HFF-Myc (cell line): Measurements from ENCODE around the gene HOXC9.

ENCODE experiments used
- DNase-seq: peaks from one replicate; pipeline ENCODE4 v3.0.0-alpha.2; 2011; ENCODE audit warnings: low read depth; ENCODE audit errors: extremely low read depth
- H3K4me3 ChIP-seq: replicated peaks from 2 replicates; pipeline ENCODE4 v1.5.1; 2011; ENCODE audit warnings: low read depth, mild to moderate bottlenecking, control low read depth, low read length
- CTCF ChIP-seq: IDR thresholded peaks from 2 replicates; pipeline ENCODE4 v1.5.1; 2012; ENCODE audit warnings: mild to moderate bottlenecking, low read depth, low read length, control low read depth; ENCODE audit errors: missing control alignments

HOXC9 gene

GRCh38 chr12:54012631-54013409, 12.9 kb downstream of the HOXC9 start:
- no peak for DNase-seq
- TF ChIP-seq CTCF = no peak

DNA sequence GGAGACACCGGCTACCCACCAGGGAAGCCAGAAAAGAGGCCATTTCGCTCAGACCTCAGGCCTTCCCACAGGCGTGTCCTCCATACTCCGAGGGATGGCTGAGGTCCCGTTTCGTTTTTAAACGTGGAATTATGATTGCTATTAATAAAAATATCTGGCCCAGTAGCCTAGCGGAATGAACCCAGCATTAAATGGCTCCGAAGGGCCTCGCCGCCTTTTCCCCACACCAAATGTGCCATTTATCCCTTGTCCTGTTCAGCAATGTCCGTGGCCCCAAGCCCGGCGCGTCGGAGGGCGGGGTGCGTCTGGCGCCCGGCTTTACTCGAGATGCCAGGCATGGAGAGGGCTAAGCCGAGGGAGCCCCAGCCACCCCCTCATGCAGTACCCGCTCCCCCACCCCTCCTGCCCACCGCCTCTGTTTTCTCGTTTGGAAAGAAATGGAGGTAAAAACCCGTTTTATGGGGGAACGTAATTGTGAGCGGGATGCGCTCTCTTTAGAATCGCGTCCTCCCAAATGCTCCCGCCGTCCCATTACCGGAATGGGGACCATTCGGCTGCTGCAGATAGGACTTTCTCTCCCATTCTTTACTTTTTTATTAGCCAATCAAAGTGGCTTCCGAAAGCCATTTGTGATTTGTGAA, 14.5 kb downstream of the HOXC9 start:
- no peak for DNase-seq
- no peak for TF ChIP-seq CTCF
- no peak overlapping the region for H3K4me3 ChIP-seq

More at GRCh38 chr12:54012631-54013409, 12.9 kb downstream of the HOXC9 start:
- H3K4me3 ChIP-seq = no peak overlapping the region

DNA sequence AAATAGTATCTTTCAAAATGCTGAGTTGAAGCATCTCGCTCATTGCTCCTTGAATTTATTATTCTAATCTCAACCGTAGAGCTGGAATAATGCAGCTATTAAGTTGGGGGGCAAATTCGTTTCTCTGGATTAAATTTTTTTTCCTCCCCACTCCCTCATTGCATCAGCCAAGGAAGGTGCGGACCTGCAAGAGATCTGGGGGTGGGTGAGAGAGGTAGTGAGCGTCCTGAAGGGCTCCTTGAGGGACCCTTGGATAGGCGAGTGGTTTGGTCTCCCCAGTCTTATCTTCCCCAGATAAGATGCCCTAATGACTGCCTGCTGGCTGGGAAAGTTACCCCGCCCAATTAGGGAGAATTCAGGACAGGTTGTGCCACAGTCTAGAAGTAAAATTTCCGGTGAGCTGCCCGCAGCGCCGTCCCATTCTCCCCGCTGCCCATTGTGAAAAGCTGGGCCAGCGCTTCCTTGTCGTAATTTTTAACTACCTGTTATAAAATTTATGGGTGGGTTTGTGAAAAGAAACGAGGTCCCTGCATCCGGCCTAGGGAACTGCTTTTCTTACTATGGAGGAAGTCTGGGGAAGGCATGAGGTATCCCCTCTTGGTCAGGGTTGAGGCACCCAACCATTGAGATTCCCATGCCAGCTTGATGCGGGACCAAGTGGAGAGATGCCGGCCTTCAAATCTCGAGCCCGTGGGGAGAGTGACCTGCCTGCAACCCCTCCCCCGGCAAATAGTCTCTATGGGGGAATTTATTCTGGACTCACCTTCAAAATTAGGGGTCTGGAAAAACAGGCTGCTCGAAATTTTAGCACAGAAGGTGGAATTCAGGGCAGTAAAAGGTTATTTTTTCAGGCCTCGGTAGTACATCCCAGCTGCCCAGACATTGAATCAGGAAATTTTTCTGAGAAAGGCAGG, 15.3 kb downstream of the HOXC9 start:
- no peak overlapping the region for H3K4me3 ChIP-seq
- no peak for DNase-seq
- no peak for TF ChIP-seq CTCF

- peak overlapping the region; percentile 52 for H3K4me3 ChIP-seq
- no peak for DNase-seq
- TF ChIP-seq CTCF = no peak
These were observed 16.1 kb downstream of the HOXC9 start for GRCh38 chr12:54016051-54016450.

- TF ChIP-seq CTCF = no peak
- peak overlapping the region; percentile 52 for H3K4me3 ChIP-seq
- DNase-seq = peak; percentile 70
These were observed 16.6 kb downstream of the HOXC9 start for GRCh38 chr12:54016478-54016964.

GRCh38 chr12:54017027-54017788, 17.2 kb downstream of the HOXC9 start:
- DNase-seq = no peak
- H3K4me3 ChIP-seq = peak overlapping the region; percentile 52
- TF ChIP-seq CTCF = no peak
